ENCODE measurements around the gene PNPLA3. TPM values are rescaled to one million over a fixed set of nuclear protein-coding genes. Genes with fewer than 3 reads are reported as not detected.

Gene PNPLA3
- total and polyA plus RNA-seq, 12 donors, result 0.08 to 0.95 (median 0.27) TPM; not detected in 5

DNA sequence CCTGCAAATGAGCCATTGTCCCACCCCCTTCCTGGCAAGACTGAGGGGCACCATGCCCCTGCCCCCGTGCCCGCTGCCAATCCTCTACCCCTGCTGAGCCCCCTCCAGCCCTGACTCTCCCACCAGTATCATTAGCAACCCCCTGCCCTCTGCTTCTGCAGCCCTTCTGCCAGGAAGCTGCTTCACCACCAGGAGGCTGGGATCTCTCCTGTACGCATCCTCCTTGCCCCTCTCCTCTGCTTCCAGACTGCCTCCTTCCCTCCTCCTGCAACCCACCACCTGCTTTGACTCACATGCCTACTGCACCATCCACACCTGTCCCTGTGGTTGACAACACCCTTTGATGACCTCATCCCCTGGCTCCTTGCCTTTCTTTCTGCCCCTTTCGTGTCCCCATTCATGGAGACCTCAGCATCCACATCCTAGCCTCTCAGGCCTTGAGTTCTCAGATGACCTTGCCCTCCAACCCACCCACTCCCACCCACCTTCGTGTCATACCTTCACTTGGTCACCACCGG, 13.4 kb upstream of the PNPLA3 start:
- H3K4me3 ChIP-seq, result no peak overlapping the region
- no peak overlapping the region for H3K27ac ChIP-seq
- H3K4me1 ChIP-seq, result no peaks in the 10 kb centered on the region
- WGBS, 2 donors, result 62 to 69% methylated on average over 6 of the region's 6 CpGs
- no peak for TF ChIP-seq CTCF (IDR thresholded peaks at IDR 0.05)
- ATAC-seq (no peak), DNase-seq (no peak)
- no peaks in the 10 kb centered on the region for H3K9me3 ChIP-seq
- H3K36me3 ChIP-seq, result no peaks in the 10 kb centered on the region
- peaks cover 0 to 32% (median 19%) of the 10 kb centered on the region in 7 donors for H3K27me3 ChIP-seq
- intact Hi-C loops (cut with DNase I), result no loop called here

DNA sequence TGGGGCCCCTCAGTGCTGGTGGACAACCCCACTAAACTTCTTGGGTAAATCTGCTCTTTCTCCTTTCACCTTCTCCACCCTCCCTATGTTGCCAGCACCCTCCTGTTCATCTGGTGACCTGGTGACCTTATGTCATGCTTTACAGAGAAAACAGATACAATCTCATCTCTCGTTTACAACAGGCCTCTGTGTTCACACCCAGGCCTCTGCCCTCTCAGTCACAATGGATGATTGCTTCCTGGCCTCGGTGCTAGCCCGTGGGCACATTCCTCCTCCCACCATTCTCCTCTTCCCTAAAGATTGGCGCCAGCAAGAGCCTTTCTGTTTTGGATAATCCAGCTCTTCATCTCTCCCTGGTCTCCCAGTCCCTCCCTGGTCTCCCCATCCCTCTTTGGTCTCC, 12.3 kb upstream of the PNPLA3 start:
- DNase-seq (no peak), ATAC-seq (no peak)
- no peaks in the 10 kb centered on the region for H3K36me3 ChIP-seq
- no peaks in the 10 kb centered on the region for H3K4me1 ChIP-seq
- no peaks in the 10 kb centered on the region for H3K9me3 ChIP-seq
- peaks cover 0 to 36% (median 25%) of the 10 kb centered on the region in 7 donors for H3K27me3 ChIP-seq
- 32% methylated on average over 4 of the region's 4 CpGs for WGBS, 2 donors
- H3K4me3 ChIP-seq, result no peak overlapping the region
- no peak overlapping the region for H3K27ac ChIP-seq
- no peak for TF ChIP-seq CTCF (IDR thresholded peaks at IDR 0.05)
- intact Hi-C loops (cut with DNase I), result no loop called here

DNA sequence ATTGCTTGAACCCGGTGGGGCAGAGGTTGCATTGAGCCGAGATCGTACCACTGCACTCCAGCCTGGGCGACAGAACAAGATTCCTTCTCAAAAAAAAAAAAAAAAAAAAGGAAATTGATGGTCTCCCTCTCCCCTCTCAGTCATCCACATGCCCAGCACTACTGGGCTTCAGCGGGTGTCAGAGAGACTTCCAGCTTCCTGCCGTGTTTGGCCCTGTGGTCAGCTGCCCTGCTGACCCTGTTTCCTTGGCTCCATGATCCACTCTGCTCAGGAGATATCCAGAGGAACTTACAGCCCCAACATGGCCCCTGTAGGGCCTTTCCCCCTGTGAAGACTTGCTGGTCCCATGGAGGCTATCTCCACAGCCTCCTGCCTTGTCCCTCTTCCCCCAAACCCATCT, 6.1 kb upstream of the PNPLA3 start:
- no peaks in the 10 kb centered on the region for H3K4me1 ChIP-seq
- no peak overlapping the region for H3K4me3 ChIP-seq
- ATAC-seq, result peak in 1 of 8 donors; percentile 35
- intact Hi-C loops (cut with DNase I), result no loop called here
- H3K27me3 ChIP-seq, result peaks cover 0 to 62% (median 42%) of the 10 kb centered on the region in 7 donors
- TF ChIP-seq CTCF (IDR thresholded peaks at IDR 0.05), result no peak
- 77 to 79% methylated on average over 6 of the region's 6 CpGs for WGBS, 2 donors
- H3K36me3 ChIP-seq, result no peaks in the 10 kb centered on the region
- DNase-seq, result no peak
- no peaks in the 10 kb centered on the region for H3K9me3 ChIP-seq
- H3K27ac ChIP-seq, result no peak overlapping the region

GRCh38 chr22:43919106-43919973, 4.3 kb upstream of the PNPLA3 start:
- ATAC-seq (no peak), DNase-seq (no peak)
- Histone ChIP-seq H3K4me1 (peaks cover 0 to 14% (median 7%) of the 10 kb centered on the region in 9 donors), H3K27me3 (peaks cover 6 to 67% (median 40%) of the 10 kb centered on the region in 7 donors), H3K27ac (no peak overlapping the region), H3K4me3 (no peak overlapping the region), H3K9me3 (no peaks in the 10 kb centered on the region), H3K36me3 (no peaks in the 10 kb centered on the region)
- WGBS, 2 donors, result 82 to 84% methylated on average over 16 of the region's 16 CpGs
- intact Hi-C loops (cut with DNase I), result no loop called here
- TF ChIP-seq CTCF (IDR thresholded peaks at IDR 0.05), result no peak

Measured in heart right ventricle (tissue), 16 donors.